Fibroblast of skin of back (primary cell): ENCODE measurements around the gene GDI2.
"Not testable (repeated sequence)": the region's sequence is repeated elsewhere in the genome, so short reads cannot be mapped to it uniquely, and the experiment has no call there.

Experiments used
- DNase-seq: peaks from one replicate; pipeline ENCODE4 v3.0.0-alpha.2; 2013

Gene GDI2

DNA sequence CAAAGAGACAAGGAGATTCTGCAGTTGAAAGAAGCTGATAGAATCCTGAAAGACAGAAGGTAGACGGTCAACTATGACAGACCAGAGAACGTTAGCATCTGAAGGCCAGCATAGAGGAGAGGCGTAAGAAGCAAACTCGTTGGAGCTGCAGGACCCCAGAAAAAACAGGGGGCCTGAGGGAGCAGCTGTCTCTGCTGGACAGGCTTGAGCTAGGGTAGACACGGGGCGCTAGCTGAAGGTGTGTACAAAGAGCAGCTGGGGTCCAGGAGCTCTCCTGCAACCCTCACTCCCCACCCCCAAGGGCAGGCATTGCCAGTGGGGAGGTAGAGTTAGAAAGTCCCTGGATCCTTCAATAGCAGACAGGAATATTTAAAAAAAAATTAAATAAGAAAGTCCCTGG, 14.6 kb upstream of the GDI2 start:
- DNase-seq: no peak

GRCh38 chr10:5826511-5826910, 13.3 kb upstream of the GDI2 start:
- DNase-seq: not testable (repeated sequence)

DNA sequence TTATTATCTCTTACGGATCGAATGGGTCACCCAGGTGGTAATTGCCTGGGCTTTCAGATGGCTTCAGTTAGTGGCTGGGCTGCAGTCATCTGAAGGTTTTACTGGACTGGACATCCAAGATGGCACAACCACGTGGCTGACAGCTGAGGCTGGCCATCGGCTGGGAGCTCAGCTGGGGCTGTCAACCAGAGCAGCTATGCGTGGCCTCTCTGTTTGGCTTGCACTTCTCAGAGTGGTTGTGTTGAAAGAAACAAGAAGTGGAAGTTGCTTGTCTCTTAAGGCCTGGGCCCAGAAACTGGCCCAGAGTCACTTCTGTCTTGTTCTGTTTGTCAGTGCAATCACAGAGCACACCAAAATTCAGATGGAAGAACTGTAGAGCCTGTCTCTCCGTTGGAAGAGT, 5.7 kb upstream of the GDI2 start:
- DNase-seq: no peak

- DNase-seq: no peak
Measured at GRCh38 chr10:5818048-5818331, 4.8 kb upstream of the GDI2 start.

DNA sequence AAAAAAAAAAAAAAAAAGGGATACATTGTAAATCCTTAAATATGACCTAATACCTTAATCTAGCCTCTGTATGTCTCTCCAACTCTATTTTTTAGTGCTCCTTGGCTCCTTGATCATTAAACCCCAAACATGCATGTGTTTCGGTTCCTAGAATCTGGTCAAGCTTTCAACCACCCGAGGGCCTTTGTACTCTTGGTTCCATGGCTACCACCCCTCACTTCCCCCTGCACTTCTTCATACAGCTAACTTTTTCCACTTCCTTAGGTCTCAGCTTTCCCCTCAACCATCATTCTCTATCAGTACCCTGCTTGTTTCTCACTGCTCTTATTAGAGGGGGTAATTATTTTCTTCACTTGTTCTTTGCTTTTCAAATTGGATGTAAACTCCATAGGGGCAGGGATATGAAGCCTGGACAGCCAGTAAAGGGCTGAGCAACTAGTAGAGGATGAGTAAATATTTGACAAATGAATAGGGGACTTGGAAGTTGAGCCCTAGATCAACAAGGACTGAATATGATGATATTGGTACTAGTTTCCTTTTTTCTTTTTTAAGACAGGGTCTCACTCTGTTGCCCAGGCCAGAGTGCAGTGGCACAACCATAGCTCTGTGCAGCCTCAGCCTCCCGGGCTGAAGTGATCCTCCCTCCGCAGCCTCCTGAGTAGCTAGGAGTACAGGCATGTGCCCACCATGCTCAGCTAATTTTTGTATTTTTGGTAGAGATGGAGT, 4.3 kb upstream of the GDI2 start:
- no peak for DNase-seq

DNA sequence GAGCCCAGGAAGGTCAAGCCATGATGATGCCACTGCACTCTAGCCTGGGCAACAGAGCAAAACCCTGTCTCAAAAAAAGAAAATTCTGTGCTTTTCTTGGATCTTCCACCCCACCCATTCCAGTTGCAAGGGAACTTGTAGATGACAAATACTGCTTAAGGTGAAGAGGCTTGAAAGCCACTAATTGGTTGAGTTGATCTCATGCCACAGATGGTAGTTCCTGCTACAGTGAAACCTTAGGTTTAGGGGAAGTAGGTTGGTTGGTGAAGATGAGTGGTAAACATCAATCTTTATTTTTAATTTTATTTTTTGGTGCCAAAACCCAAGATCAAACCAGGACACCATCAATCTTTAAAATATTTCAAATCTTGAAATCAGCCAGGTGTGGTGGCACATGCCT, 2.9 kb upstream of the GDI2 start:
- DNase-seq: no peak

GRCh38 chr10:5814110-5815107, 1.2 kb upstream of the GDI2 start:
- no peak for DNase-seq

DNA sequence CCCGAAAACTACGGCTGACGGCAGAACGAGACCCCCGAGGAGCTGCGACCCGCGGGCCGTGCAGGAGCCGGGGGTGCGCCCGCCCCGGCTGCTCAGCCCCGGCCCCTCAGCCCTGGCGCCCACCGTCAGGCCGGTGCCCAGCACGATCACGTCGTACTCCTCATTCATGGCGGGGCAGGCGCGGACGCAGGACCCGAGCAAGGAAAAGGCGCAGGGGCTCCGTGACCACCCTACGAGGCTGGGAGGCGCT, 218 bp downstream of the GDI2 start:
- no peak for DNase-seq

DNA sequence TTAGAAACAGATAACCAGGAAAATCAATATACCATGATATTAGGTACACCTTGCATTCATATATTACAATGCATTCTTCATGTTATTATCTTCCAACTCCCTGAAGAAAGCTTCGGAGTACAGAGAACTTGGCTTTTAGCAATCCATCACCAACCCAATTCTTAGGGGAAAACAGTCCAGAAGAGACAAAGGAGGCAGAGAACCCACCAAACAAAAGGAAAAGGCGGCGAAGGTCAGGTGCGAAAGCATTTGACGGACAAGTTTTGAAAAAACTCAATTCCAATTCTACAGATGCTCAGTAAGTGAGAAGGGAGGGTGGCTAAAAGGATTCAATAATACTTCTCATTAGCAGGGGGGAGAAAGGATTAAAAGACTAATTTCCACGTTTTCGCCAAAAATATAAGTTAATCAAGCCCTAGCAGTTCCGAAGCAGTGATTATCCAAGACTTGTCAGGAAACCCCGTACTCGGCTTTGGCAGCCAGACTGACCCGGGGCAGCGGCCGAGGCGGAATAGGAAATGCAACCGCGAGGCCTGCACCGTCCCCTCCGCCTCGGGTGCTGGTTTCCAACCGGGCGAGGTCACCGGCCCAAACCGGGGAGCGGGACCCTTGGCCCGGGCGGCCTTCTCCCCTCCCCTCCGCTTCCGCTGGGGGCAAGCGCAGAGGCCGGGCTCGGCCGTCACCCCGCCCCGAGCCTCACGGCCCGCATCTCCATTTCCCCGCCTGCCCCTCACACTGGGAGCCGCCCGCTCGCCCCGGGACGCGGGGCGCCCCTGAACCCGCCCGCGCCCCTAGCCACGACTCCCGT, 747 bp downstream of the GDI2 start:
- peak; percentile 33 for DNase-seq

GRCh38 chr10:5811387-5811821, 1.8 kb downstream of the GDI2 start:
- peak; percentile 33 for DNase-seq

DNA sequence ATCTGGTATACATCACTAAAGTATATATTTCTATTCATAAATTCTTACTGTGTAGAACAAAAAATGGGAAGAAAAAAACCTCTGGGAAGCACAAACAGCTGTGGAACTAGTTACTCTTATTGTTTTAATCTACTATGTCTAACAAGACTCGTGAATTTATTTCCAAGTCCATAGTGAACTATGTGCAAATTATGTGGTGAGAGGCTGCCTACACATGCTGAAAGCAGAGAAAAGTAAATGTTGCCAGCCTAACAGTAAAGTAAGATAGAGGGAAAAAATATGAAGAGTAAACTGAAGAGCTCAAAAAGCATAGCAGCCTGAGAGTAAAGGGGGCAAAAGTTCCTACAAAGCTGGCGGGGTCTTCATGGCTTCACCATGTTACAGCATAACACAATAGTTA, 3.0 kb downstream of the GDI2 start:
- no peak for DNase-seq

DNA sequence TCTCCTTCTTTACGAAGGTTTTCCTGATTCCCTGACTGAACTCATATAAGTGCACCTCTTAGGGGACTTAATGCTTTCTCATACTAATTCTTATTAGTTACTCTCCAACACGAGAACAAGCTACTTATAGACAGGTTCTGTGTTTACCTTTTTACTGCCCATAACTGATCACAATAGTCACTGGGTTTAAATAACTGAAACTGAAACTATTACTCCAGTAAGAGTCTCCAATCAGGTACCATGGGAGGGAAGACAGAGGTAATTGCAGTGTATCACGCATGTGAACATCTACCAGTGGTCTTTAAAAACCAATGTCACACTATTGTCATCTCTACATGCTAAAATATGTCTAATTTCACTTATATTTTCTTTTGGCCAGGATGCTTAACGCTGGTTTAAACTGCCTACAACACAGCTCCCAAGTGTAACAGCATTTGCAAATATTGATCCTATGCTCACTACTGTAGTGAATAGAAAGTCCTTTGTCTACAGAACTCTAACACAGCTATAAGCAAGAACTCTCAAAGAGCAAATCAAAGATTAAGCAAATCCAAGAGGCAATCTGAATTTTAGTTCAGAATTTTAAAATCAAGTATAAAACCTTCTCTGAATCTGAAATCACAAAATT, 3.6 kb downstream of the GDI2 start:
- no peak for DNase-seq

- not testable (repeated sequence) for DNase-seq
Measured at GRCh38 chr10:5808783-5809392, 4.3 kb downstream of the GDI2 start.

DNA sequence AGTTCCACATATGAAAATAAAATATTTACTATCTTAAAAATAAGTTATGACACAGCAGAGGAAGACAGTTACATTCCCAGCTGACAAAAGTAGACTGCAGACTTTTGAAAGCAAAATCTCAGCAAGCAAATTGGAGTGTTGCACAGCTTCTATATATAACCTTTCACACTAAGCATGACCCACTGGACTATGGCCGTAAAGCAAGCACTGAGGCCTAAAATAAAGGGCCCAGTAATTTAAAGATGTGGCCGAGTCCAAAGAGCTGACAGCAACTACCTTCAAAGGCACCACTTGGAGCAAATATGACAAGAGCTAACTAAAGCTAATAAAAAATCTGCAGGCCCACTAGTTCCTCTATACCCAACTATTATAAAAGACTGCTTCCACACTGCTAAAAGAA, 6.5 kb downstream of the GDI2 start:
- no peak for DNase-seq

- DNase-seq: no peak
Measured at GRCh38 chr10:5805711-5806110, 7.5 kb downstream of the GDI2 start.

GRCh38 chr10:5805260-5805659, 8.0 kb downstream of the GDI2 start:
- no peak for DNase-seq

GRCh38 chr10:5804386-5804785, 8.8 kb downstream of the GDI2 start:
- no peak for DNase-seq

DNA sequence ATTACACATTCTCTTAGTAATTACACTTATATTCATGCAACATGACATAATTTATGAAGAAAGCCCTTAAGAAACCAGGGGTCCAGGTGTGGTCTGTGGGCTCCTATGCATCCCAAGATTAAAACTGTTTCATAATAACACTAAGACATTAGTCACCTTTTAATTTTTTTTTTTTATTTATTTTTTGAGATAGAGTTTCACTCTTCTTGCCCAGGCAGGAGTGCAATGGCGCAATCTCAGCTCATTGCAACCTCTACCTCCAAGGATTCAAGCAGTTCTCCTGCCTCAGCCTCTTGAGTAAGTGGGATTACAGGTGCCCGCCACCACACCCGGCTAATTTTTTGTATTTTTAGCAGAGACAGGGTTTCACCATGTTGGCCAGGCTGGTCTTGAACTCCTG, 12.5 kb downstream of the GDI2 start:
- DNase-seq: no peak

GRCh38 chr10:5794236-5794635, 19.0 kb downstream of the GDI2 start:
- no peak for DNase-seq

- DNase-seq: no peak
Measured at GRCh38 chr10:5789626-5790025, 23.6 kb downstream of the GDI2 start.

GRCh38 chr10:5788969-5789368, 24.3 kb downstream of the GDI2 start:
- no peak for DNase-seq

- no peak for DNase-seq
Measured at GRCh38 chr10:5783300-5783699, 29.9 kb downstream of the GDI2 start.

GRCh38 chr10:5782174-5782573, 31.1 kb downstream of the GDI2 start:
- DNase-seq: no peak
